GM12865 (cell line): Measurements from ENCODE around the gene FIZ1.
A peak's percentile ranks its signal among the peaks of the same experiment; 100 is the strongest.

Experiments used
- DNase-seq: peaks from one replicate; pipeline ENCODE4 v3.0.0; 2010; ENCODE audit warnings: low read depth
- H3K4me3 ChIP-seq: 2 replicates; pipeline ENCODE4 v1.5.1; 2011; ENCODE audit warnings: mild to moderate bottlenecking, low read depth, low read length, control low read depth
- TF ChIP-seq, protein P1 (sequence below): IDR thresholded peaks from 2 replicates; pipeline ENCODE4 v1.5.1; 2011; ENCODE audit warnings: low read length, control low read depth, low read depth, inconsistent platforms; ENCODE audit not compliant: insufficient read depth; ENCODE audit errors: missing control alignments

The FIZ1 gene, protein sequence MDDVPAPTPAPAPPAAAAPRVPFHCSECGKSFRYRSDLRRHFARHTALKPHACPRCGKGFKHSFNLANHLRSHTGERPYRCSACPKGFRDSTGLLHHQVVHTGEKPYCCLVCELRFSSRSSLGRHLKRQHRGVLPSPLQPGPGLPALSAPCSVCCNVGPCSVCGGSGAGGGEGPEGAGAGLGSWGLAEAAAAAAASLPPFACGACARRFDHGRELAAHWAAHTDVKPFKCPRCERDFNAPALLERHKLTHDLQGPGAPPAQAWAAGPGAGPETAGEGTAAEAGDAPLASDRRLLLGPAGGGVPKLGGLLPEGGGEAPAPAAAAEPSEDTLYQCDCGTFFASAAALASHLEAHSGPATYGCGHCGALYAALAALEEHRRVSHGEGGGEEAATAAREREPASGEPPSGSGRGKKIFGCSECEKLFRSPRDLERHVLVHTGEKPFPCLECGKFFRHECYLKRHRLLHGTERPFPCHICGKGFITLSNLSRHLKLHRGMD

DNA sequence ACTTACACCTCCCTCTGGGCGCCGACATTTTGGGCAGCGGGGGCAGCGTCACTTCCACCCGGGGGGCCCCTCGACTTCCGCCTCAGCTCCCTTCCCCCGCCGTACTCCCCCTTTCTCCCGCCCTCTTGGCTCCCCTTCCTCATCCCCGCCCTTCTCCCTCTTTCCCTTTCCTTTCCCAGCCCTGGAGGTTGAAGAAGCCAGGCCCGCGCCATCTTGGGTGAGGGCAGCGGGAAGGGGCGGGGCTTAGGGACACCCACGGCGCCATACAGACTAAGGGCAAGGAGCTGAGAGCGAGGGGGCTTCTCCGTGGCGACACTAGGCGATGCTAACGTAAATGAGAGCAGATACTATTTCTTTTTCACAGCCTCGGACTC is at the start of gene FIZ1:
FIZ1 (minus strand) TSS at position 50 of the 374 bp plus-strand sequence. CDS start 1,652 bp downstream, outside the sequence.
- H3K4me3 ChIP-seq: peak within 1 kb of the TSS; percentile 82
- TF ChIP-seq, protein P1, sequence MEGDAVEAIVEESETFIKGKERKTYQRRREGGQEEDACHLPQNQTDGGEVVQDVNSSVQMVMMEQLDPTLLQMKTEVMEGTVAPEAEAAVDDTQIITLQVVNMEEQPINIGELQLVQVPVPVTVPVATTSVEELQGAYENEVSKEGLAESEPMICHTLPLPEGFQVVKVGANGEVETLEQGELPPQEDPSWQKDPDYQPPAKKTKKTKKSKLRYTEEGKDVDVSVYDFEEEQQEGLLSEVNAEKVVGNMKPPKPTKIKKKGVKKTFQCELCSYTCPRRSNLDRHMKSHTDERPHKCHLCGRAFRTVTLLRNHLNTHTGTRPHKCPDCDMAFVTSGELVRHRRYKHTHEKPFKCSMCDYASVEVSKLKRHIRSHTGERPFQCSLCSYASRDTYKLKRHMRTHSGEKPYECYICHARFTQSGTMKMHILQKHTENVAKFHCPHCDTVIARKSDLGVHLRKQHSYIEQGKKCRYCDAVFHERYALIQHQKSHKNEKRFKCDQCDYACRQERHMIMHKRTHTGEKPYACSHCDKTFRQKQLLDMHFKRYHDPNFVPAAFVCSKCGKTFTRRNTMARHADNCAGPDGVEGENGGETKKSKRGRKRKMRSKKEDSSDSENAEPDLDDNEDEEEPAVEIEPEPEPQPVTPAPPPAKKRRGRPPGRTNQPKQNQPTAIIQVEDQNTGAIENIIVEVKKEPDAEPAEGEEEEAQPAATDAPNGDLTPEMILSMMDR: no peak
- DNase-seq: peak; percentile 99

DNA sequence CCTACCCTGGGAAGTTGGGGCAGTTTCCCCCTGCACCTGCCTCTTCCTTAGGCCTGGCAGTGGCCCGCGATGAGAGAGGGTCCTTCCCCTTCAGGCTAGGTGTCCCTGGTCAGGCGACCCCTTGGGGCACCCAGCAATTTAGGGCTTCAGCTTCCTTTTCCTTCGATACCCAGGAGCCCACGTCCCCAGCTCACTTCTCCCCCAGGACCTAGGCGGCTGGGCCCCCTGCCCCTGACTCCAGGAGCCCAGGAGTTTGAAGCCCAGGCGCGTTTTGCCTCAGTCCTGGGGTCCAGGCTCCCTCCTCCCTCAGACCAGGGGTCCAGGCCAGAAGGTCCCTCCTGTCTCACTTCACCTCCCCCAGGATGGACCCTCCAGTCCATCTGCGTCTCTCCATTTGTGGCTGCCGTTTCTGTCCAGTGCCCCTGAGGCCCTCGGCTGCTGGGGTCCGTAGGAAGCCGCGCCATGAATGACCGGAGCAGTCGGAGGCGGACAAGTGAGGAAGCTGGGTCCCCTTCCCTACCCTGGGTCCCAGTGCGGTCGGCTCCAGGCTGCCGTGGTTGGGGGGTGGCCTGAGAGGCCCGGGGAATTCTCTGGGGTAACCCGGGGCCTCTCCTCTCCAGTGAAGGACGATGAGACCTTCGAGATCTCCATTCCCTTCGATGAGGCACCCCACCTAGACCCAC is 49.4 kb upstream of the FIZ1 start:
- TF ChIP-seq, protein P1: no peak
- DNase-seq: no peak
- H3K4me3 ChIP-seq: peak overlapping the region; percentile 80

DNA sequence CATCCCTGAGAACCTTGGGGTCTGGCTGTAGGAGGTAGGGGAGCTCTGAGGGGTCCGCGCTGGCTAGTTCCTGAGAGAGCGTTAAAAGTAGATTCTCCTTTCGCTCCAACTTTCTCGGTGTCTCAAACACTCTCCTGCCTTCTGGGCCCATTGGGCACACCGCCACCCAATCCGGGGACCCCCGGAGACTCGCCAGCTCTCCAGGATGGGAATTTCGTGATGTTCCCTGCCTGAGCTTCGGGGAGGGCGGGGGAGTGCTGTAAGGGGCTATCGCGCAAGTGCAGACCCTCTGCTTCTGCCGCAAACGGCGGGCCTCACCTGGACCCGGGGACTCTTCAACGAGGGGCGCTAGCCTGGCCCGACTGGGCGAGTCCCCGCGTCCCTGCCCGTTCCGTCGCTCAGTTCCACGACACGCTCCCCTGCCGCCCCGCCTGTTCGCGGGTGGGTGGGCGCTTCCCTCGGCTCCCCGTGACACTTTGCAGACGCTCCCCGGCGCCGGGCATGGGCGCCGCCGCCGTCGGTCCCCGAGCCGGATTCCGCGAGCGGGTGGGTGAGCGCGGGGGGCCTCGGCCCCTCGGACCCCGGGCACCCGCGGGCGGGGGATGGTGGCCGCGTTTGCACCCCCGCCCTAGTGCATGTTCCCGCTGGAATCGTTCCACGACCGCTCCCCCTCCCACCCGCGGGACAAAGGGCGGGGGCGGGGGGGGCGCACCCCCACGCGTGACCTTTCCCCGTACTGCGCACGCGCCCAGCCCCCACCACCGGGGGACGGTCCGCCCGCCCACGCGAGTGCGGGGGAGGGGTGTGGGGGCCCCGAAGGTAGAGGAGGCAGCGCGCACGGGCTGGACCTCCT is 48.6 kb upstream of the FIZ1 start, which contains the start of gene CCDC106:
CCDC106 (plus strand) TSS at position 481 of the 853 bp plus-strand sequence. CDS start 835 bp downstream, outside the sequence.
- peak within 1 kb of the TSS; percentile 80 for H3K4me3 ChIP-seq
- peak; percentile 80 for DNase-seq
- TF ChIP-seq, protein P1: no peak

DNA sequence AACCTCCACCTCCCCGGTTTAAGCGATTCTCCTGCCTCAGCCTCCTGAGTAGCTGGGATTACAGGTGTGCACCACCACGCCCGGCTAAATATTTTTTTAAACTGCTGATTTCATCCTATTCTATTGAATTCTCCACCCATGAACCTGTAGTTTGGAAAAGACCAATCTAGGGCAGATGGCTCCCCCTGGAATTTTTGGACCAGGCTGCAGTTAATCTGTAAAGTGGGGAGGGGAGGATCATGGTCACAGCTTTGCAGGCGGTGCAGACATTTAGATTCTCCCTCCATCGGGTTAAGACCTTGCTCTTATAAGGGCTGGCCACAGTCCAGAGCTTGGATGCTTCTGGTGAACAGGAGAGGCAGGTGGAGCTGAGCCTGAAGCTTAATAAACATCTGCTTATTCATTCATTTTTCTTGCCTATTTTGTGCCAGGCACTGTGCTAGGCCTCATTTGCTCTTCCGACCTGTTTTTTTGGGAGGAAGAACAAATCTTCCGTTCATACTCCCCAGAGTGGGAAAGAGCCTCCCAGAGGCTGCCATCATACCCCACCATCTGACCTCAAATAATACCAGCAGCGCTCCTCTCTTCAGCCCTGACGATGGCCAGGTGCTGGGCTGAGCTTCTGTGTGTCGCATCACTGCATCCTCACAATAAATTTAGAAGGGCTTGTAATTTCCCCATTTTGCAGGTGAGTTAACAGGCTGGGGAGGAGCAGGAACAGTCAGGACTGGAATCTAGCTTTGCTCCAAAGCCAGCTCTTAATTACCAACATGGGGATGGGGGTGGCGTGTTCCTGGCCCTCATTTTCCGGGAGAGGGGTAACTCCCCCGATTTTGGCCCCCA is 47.8 kb upstream of the FIZ1 start:
- peak overlapping the region; percentile 80 for H3K4me3 ChIP-seq
- DNase-seq: peak; percentile 46
- TF ChIP-seq, protein P1: no peak

DNA sequence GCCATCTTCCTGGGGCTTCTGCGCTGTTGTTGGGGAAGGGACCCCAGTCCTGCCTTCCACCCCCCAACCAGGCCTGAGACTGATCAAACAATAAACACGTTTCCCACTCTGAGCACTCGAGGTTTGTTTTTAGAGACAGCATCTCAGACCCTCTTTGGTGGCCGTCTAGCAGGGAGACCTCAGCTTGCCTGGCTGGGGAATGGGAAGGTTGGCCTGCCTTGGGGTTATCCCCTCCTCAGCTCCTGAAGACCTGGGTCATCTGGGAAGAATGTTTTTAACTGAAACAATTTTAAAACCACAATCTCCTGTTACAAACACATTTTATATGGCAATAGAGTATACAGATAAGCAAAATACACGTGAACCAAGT is 46.2 kb upstream of the FIZ1 start:
- TF ChIP-seq, protein P1: no peak
- no peak for DNase-seq
- H3K4me3 ChIP-seq: peak overlapping the region; percentile 92; the same call in 1 of the 2 replicates
